ENCODE measurements around the gene SLC6A18.

SLC6A18 gene

DNA sequence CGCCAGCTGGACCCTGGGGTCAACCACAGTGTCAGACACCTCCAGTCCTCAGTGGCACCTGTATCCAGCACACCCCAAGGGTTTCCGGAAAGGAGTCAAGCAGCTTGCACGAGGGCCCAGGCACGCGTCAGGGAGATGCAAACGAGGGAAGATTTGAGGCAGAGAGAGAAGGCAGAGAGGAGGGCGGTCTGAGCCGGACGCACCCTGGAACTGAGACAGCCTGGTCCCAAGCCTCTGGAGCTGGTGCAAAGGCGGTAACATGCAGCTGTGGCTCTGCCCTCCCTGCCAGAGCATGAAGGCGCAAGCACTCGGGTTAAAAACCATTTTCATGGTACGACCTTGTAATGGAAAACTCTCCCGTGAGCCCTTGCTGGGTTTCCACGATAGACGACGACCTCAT is 32.2 kb downstream of the SLC6A18 start:
- Histone ChIP-seq H3K4me2 (ENCODE audit: low read length) (no peak overlapping the region), H3K27me3 (ENCODE audit: control insufficient read depth, low read length) (no peaks in the 10 kb centered on the region), H3K9me3 (ENCODE audit: control insufficient read depth, insufficient read depth, low read length) (no peaks in the 10 kb centered on the region), H3K36me3 (ENCODE audit: control insufficient read depth, low read length) (peaks cover 19% of the 10 kb centered on the region), H3K27ac (ENCODE audit: low read depth, low read length) (no peak overlapping the region), H3K4me1 (ENCODE audit: control insufficient read depth, low read length) (no peaks in the 10 kb centered on the region), H3K79me2 (ENCODE audit: control insufficient read depth, low read length) (no peaks in the 10 kb centered on the region), H4K20me1 (ENCODE audit: control insufficient read depth, insufficient read depth, low read depth, low read length) (no peaks in the 10 kb centered on the region), H3F3A (ENCODE audit: control insufficient read depth, insufficient read depth) (no peaks in the 10 kb centered on the region), H3K4me3 (ENCODE audit: low read length) (no peak overlapping the region), H3K9me2 (replicated peaks; ENCODE audit: control insufficient read depth, low read length) (no peaks in the 10 kb centered on the region)
- TF ChIP-seq, protein P1, sequence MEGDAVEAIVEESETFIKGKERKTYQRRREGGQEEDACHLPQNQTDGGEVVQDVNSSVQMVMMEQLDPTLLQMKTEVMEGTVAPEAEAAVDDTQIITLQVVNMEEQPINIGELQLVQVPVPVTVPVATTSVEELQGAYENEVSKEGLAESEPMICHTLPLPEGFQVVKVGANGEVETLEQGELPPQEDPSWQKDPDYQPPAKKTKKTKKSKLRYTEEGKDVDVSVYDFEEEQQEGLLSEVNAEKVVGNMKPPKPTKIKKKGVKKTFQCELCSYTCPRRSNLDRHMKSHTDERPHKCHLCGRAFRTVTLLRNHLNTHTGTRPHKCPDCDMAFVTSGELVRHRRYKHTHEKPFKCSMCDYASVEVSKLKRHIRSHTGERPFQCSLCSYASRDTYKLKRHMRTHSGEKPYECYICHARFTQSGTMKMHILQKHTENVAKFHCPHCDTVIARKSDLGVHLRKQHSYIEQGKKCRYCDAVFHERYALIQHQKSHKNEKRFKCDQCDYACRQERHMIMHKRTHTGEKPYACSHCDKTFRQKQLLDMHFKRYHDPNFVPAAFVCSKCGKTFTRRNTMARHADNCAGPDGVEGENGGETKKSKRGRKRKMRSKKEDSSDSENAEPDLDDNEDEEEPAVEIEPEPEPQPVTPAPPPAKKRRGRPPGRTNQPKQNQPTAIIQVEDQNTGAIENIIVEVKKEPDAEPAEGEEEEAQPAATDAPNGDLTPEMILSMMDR (IDR thresholded peaks at IDR 0.05; ENCODE audit: low read depth, low read length, poor library complexity, severe bottlenecking) = no peak
- no peak for TF ChIP-seq EZH2phosphoT487 (IDR thresholded peaks at IDR 0.05; ENCODE audit: borderline replicate concordance, low read length)

DNA sequence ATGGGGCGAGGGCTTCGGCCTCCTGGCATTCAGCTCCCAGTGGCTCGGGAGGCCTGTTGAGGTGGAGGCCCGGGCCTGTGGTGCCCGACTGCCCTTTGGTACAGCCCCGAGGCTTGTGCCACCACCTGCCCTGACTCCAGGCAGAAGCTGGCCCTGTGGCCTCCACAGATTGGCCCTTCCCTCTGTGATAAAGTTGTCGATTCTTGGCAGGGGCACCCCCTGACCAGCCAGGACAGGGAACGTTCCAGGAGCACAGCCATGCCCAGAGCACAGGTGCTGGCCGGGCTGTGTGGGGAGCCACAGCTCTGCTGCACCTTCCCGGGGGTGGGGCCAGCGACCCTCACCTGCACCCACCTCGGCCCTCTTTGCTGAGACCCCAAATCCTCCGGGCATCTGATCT is 32.7 kb downstream of the SLC6A18 start:
- H3K4me2 ChIP-seq (ENCODE audit: low read length) = no peak overlapping the region
- no peaks in the 10 kb centered on the region for H3K79me2 ChIP-seq (ENCODE audit: control insufficient read depth, low read length)
- TF ChIP-seq, protein P1 (IDR thresholded peaks at IDR 0.05; ENCODE audit: low read depth, low read length, poor library complexity, severe bottlenecking) = no peak
- TF ChIP-seq EZH2phosphoT487 (IDR thresholded peaks at IDR 0.05; ENCODE audit: borderline replicate concordance, low read length) = no peak
- no peaks in the 10 kb centered on the region for H3K27me3 ChIP-seq (ENCODE audit: control insufficient read depth, low read length)
- H3K9me3 ChIP-seq (ENCODE audit: control insufficient read depth, insufficient read depth, low read length) = no peaks in the 10 kb centered on the region
- no peak overlapping the region for H3K4me3 ChIP-seq (ENCODE audit: low read length)
- no peaks in the 10 kb centered on the region for H4K20me1 ChIP-seq (ENCODE audit: control insufficient read depth, insufficient read depth, low read depth, low read length)
- H3K9me2 ChIP-seq (replicated peaks; ENCODE audit: control insufficient read depth, low read length) = no peaks in the 10 kb centered on the region
- H3K27ac ChIP-seq (ENCODE audit: low read depth, low read length) = no peak overlapping the region
- no peaks in the 10 kb centered on the region for H3K4me1 ChIP-seq (ENCODE audit: control insufficient read depth, low read length)
- H3F3A ChIP-seq (ENCODE audit: control insufficient read depth, insufficient read depth) = no peaks in the 10 kb centered on the region
- peaks cover 23% of the 10 kb centered on the region for H3K36me3 ChIP-seq (ENCODE audit: control insufficient read depth, low read length)

DNA sequence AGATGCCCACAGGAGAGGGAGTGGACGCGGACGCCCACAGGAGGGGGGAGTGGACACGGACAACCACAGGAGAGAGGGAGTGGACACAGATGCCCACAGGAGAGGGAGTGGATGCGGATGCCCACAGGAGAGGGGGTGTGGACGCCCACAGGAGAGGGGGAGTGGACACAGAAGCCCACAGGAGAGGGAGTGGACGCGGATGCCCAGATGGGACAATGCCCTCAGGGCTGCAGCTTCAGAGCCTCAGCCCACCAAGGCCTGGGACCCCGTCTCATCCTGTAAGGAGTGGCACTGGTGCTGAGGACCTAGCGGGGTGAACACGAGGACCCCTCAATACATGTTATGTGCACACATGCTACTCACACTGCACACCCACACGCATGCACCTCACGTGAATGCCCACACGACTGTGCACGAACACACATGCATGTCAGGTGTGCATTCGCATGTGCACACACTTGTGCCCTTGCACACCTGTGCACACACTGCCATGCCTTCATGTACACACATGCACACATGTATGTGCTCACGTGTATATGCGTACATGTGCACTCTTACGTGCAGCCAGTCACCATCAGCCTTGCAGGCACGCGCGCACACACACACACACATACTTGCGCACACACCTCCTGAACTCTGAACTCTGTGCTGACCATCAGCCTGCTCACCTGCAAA is 34.8 kb downstream of the SLC6A18 start:
- no peak overlapping the region for H3K4me3 ChIP-seq (ENCODE audit: low read length)
- H3K79me2 ChIP-seq (ENCODE audit: control insufficient read depth, low read length) = no peaks in the 10 kb centered on the region
- no peak for TF ChIP-seq EZH2phosphoT487 (IDR thresholded peaks at IDR 0.05; ENCODE audit: borderline replicate concordance, low read length)
- no peaks in the 10 kb centered on the region for H3F3A ChIP-seq (ENCODE audit: control insufficient read depth, insufficient read depth)
- H3K27me3 ChIP-seq (ENCODE audit: control insufficient read depth, low read length) = no peaks in the 10 kb centered on the region
- H3K9me2 ChIP-seq (replicated peaks; ENCODE audit: control insufficient read depth, low read length) = no peaks in the 10 kb centered on the region
- H3K4me2 ChIP-seq (ENCODE audit: low read length) = no peak overlapping the region
- H3K4me1 ChIP-seq (ENCODE audit: control insufficient read depth, low read length) = no peaks in the 10 kb centered on the region
- H3K27ac ChIP-seq (ENCODE audit: low read depth, low read length) = no peak overlapping the region
- H4K20me1 ChIP-seq (ENCODE audit: control insufficient read depth, insufficient read depth, low read depth, low read length) = no peaks in the 10 kb centered on the region
- no peaks in the 10 kb centered on the region for H3K9me3 ChIP-seq (ENCODE audit: control insufficient read depth, insufficient read depth, low read length)
- peaks cover 37% of the 10 kb centered on the region for H3K36me3 ChIP-seq (ENCODE audit: control insufficient read depth, low read length)

DNA sequence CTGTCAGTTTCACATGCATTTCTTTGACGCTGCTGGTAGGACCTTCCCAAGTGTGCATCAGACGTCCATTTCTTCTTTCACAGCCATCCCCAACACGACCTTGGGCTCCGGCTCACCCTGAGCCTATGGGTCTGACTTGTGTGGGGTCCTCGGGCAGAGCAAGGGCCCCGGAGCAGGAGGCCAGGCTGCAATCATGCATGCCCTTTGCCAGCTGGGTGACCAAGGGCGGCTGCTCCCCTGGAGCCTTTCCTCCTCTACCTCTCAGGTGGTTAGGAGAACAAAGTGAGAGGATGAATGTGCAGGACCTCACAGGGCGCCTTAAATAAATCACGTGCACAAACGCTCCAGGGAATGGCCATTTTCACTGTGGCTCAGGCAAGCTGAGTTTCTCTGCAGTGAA is 36.5 kb downstream of the SLC6A18 start:
- H3K27ac ChIP-seq (ENCODE audit: low read depth, low read length) = no peak overlapping the region
- no peaks in the 10 kb centered on the region for H3K9me3 ChIP-seq (ENCODE audit: control insufficient read depth, insufficient read depth, low read length)
- peaks cover 53% of the 10 kb centered on the region for H3K36me3 ChIP-seq (ENCODE audit: control insufficient read depth, low read length)
- H3F3A ChIP-seq (ENCODE audit: control insufficient read depth, insufficient read depth) = no peaks in the 10 kb centered on the region
- TF ChIP-seq EZH2phosphoT487 (IDR thresholded peaks at IDR 0.05; ENCODE audit: borderline replicate concordance, low read length) = no peak
- TF ChIP-seq, protein P1 (IDR thresholded peaks at IDR 0.05; ENCODE audit: low read depth, low read length, poor library complexity, severe bottlenecking) = no peak
- no peaks in the 10 kb centered on the region for H3K27me3 ChIP-seq (ENCODE audit: control insufficient read depth, low read length)
- no peaks in the 10 kb centered on the region for H4K20me1 ChIP-seq (ENCODE audit: control insufficient read depth, insufficient read depth, low read depth, low read length)
- H3K79me2 ChIP-seq (ENCODE audit: control insufficient read depth, low read length) = no peaks in the 10 kb centered on the region; the same call in 1 of the 2 replicates
- no peak overlapping the region for H3K4me3 ChIP-seq (ENCODE audit: low read length)
- no peak overlapping the region for H3K4me2 ChIP-seq (ENCODE audit: low read length)
- no peaks in the 10 kb centered on the region for H3K4me1 ChIP-seq (ENCODE audit: control insufficient read depth, low read length)
- H3K9me2 ChIP-seq (replicated peaks; ENCODE audit: control insufficient read depth, low read length) = no peaks in the 10 kb centered on the region
